A549 (cell line): ENCODE measurements around the gene FAM13A. TPM values are rescaled to one million over a fixed set of nuclear protein-coding genes. Genes with fewer than 3 reads are reported as not detected.

Source experiments
- ATAC-seq, 2 experiments: fragments of 200-7000 bp in 1 of 2; fragments of >200 bp in 1 of 2; cut with Nextera tagmentation in 1 of 2; cut with Tn5 transposase in 1 of 2; 3 replicates each; pipeline versions ENCODE4 v1.8.0 to v1.9.1; 2018 to 2020; ENCODE audit warnings: mild to moderate bottlenecking in 1 of 2, moderate library complexity in 1 of 2
- CTCF ChIA-PET: fragments of 300-600 bp; sonication (Branson Sonifier 250); formaldehyde crosslinking; extraction: SDS; loops from one replicate; lab custom pipeline; 2021; ENCODE audit warnings: antibody characterized with exemption, inconsistent platforms; lab: Yijun Ruan, JAX
- POLR2A ChIA-PET: fragments of 350-600 bp; formaldehyde crosslinking; extraction: SDS; loops from one replicate; lab custom pipeline; 2021; ENCODE audit warnings: antibody characterized with exemption, inconsistent platforms; lab: Yijun Ruan, JAX
- DNase-seq, 2 experiments: peaks; one replicate each; pipeline versions ENCODE4 v3.0.0 to v3.0.0-alpha.2; 2011 to 2016; ENCODE audit warnings: low read depth in 1 of 2, low spot score in 1 of 2
- FAIRE-seq: peaks from 2 replicates; lab custom pipeline; 2011; peaks lifted over from hg19 to GRCh38; lab: Jason Lieb, UNC
- H3K27ac ChIP-seq, 2 experiments: fragments of >200 bp; sonication (Bioruptor Twin); formaldehyde crosslinking; 3 replicates each; pipeline ENCODE4 v1.5.1; 2016 to 2017
- H3K4me1 ChIP-seq: fragments of >200 bp; sonication (Bioruptor Twin); formaldehyde crosslinking; 3 replicates; pipeline ENCODE4 v1.6.1; 2016
- H3K4me2 ChIP-seq: fragments of >200 bp; sonication (Bioruptor Twin); formaldehyde crosslinking; 3 replicates; pipeline ENCODE4 v1.6.1; 2016
- H3K4me3 ChIP-seq: fragments of >200 bp; sonication (Bioruptor Twin); formaldehyde crosslinking; 3 replicates; pipeline ENCODE4 v1.5.1; 2016
- H3K9me3 ChIP-seq: fragments of >200 bp; sonication (Bioruptor Twin); formaldehyde crosslinking; 3 replicates; pipeline ENCODE4 v1.6.1; 2016
- BHLHE40 ChIP-seq: IDR thresholded peaks from 2 replicates; pipeline ENCODE4 v1.6.1; 2012; ENCODE audit warnings: low read depth, low read length, inconsistent platforms
- CHD4 ChIP-seq: fragments of 200-600 bp; sonication (generic); IDR thresholded peaks from 2 replicates; pipeline ENCODE4 v1.6.1; 2016; ENCODE audit warnings: antibody characterized with exemption, mild to moderate bottlenecking, borderline replicate concordance
- CTCF ChIP-seq: fragments of >200 bp; sonication (Bioruptor Twin); formaldehyde crosslinking; IDR thresholded peaks from 3 replicates; pipeline ENCODE4 v1.5.1; 2016
- EHF ChIP-seq: fragments of 250-450 bp; sonication (Bioruptor Pico); IDR thresholded peaks from 2 replicates; pipeline ENCODE4 v1.5.0; 2020; ENCODE audit warnings: mild to moderate bottlenecking
- FOXS1 ChIP-seq: fragments of 250-450 bp; sonication (Bioruptor Pico); IDR thresholded peaks from 2 replicates; pipeline ENCODE4 v1.5.0; 2020; ENCODE audit warnings: mild to moderate bottlenecking, moderate library complexity
- HOXA7 ChIP-seq: fragments of 250-450 bp; sonication (Bioruptor Pico); IDR thresholded peaks from 2 replicates; pipeline ENCODE4 v1.5.0; 2020; ENCODE audit warnings: mild to moderate bottlenecking, moderate library complexity
- MAX ChIP-seq: IDR thresholded peaks from 2 replicates; pipeline ENCODE4 v1.6.1; 2012
- NR3C1 ChIP-seq: fragments of >200 bp; sonication (Bioruptor Twin); formaldehyde crosslinking; IDR thresholded peaks from 3 replicates; pipeline ENCODE4 v1.6.1; 2017
- POLR2A ChIP-seq: IDR thresholded peaks from 2 replicates; pipeline ENCODE4 v1.6.1; 2012; ENCODE audit warnings: mild to moderate bottlenecking, low read length
- RCOR1 ChIP-seq: fragments of 150-350 bp; IDR thresholded peaks from 2 replicates; pipeline ENCODE4 v1.6.1; 2014; ENCODE audit warnings: antibody characterized with exemption, low read length, low read depth
- REST ChIP-seq: fragments of 200-600 bp; sonication (generic); IDR thresholded peaks from 2 replicates; pipeline ENCODE4 v1.6.1; 2016; ENCODE audit warnings: antibody characterized with exemption, mild to moderate bottlenecking, moderate library complexity
- RNF2 ChIP-seq: fragments of 200-600 bp; sonication (generic); IDR thresholded peaks from 2 replicates; pipeline ENCODE4 v1.6.1; 2016; ENCODE audit warnings: low read depth, mild to moderate bottlenecking, antibody characterized with exemption, moderate library complexity, borderline replicate concordance
- SMC3 ChIP-seq: fragments of >200 bp; sonication (Bioruptor Twin); formaldehyde crosslinking; IDR thresholded peaks from 3 replicates; pipeline ENCODE4 v1.6.1; 2018; ENCODE audit warnings: inconsistent platforms
- TP53 ChIP-seq: fragments of 250-450 bp; sonication (Bioruptor Pico); IDR thresholded peaks from 2 replicates; pipeline ENCODE4 v1.5.0; 2021; ENCODE audit warnings: mild to moderate bottlenecking, moderate library complexity
- USF2 ChIP-seq: fragments of 450-650 bp; IDR thresholded peaks from 2 replicates; pipeline ENCODE4 v1.6.1; 2014; ENCODE audit warnings: antibody characterized with exemption
- ZSCAN20 ChIP-seq: fragments of 250-450 bp; sonication (Bioruptor Pico); IDR thresholded peaks from 2 replicates; pipeline ENCODE4 v1.8.0; 2022; ENCODE audit warnings: mild to moderate bottlenecking, moderate library complexity
- WGBS: methylation state at CpG from one replicate; pipeline ENCODE4 v1.1.6; 2017; ENCODE audit errors: missing lambda C conversion rate; 5-methylcytosine and 5-hydroxymethylcytosine counted together
- polyA plus RNA-seq, 4 experiments: library from polyadenylated mRNA; depleted of rRNA in 3 of 4; stranded (reverse); fragments of >200 nt; fragmentation: RNase III in 1 of 4; extraction: RNeasy Plus Mini Kit Qiagen cat#74134 plus additional on column Dnase treatment in 1 of 4; gene quantifications; 2 replicates in 3 of 4; 3 replicates in 1 of 4; pipeline ENCODE4 v1.2.3, GENCODE V29; 2011 to 2017
- TF ChIP-seq, protein P1 (sequence below): fragments of >200 bp; sonication (Bioruptor Twin); formaldehyde crosslinking; IDR thresholded peaks from 2 replicates; pipeline ENCODE4 v1.6.1; 2016
- TF ChIP-seq, protein P2 (sequence below): fragments of 250-450 bp; sonication (Bioruptor Pico); IDR thresholded peaks from 2 replicates; pipeline ENCODE4 v1.5.0; 2021; ENCODE audit warnings: mild to moderate bottlenecking, moderate library complexity, borderline replicate concordance

The FAM13A gene
- polyA plus RNA-seq, 2 of the 4 experiments (the other 2 are of a cell fraction): 6.5 to 22.0 TPM

- no peak for FAIRE-seq
- TF ChIP-seq MAX: no peak
- no peak for TF ChIP-seq ZSCAN20 (CRISPR knock-in tag)
- no peak for TF ChIP-seq RNF2
- TF ChIP-seq REST: no peak
- 95% methylated on average over 2 of the region's 2 CpGs for WGBS
These were observed 198.2 kb downstream of the FAM13A start for GRCh38 chr4:88858752-88859151.

GRCh38 chr4:88857588-88857987, 199.4 kb downstream of the FAM13A start:
- no peak for ATAC-seq

More at GRCh38 chr4:88858752-88859151, 198.2 kb downstream of the FAM13A start:
- Histone ChIP-seq H3K4me3 (no peak overlapping the region), H3K4me1 (no peaks in the 10 kb centered on the region), H3K9me3 (no peaks in the 10 kb centered on the region), H3K27ac (no peak overlapping the region), H3K4me2 (no peak overlapping the region)
- ChIA-PET CTCF (no interaction called here), POLR2A (no interaction called here)
- DNase-seq (no peak), ATAC-seq (no peak)

More at GRCh38 chr4:88857588-88857987, 199.4 kb downstream of the FAM13A start:
- no peaks in the 10 kb centered on the region for H3K9me3 ChIP-seq
- POLR2A ChIA-PET: no interaction called here
- H3K4me3 ChIP-seq: no peak overlapping the region
- no peaks in the 10 kb centered on the region for H3K4me1 ChIP-seq
- TF ChIP-seq FOXS1 (no peak), POLR2A (no peak), USF2 (no peak), BHLHE40 (no peak), MAX (no peak), CTCF (no peak), RCOR1 (no peak), EHF (no peak), SMC3 (no peak), CHD4 (no peak), NR3C1 (no peak), HOXA7 (CRISPR knock-in tag) (no peak), TP53 (no peak)
- TF ChIP-seq, protein P1, sequence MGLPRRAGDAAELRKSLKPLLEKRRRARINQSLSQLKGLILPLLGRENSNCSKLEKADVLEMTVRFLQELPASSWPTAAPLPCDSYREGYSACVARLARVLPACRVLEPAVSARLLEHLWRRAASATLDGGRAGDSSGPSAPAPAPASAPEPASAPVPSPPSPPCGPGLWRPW: no peak
- TF ChIP-seq, protein P2, sequence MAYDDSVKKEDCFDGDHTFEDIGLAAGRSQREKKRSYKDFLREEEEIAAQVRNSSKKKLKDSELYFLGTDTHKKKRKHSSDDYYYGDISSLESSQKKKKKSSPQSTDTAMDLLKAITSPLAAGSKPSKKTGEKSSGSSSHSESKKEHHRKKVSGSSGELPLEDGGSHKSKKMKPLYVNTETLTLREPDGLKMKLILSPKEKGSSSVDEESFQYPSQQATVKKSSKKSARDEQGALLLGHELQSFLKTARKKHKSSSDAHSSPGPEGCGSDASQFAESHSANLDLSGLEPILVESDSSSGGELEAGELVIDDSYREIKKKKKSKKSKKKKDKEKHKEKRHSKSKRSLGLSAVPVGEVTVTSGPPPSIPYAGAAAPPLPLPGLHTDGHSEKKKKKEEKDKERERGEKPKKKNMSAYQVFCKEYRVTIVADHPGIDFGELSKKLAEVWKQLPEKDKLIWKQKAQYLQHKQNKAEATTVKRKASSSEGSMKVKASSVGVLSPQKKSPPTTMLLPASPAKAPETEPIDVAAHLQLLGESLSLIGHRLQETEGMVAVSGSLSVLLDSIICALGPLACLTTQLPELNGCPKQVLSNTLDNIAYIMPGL (CRISPR knock-in tag): no peak
- FAIRE-seq (no peak), DNase-seq (no peak)
- CTCF ChIA-PET: interaction anchor here (1.2 kb wide), 1 partner anchor 151 kb away, joined by 4 read pairs; no protein-coding TSS in a partner anchor
- H3K4me2 ChIP-seq: no peak overlapping the region
- no peak overlapping the region for H3K27ac ChIP-seq
